SKM-1 (cell line): Measurements from ENCODE around the gene NR2F6.

Experiments
- DNase-seq: peaks from one replicate; lab custom pipeline; 2025; ENCODE audit not compliant: unreplicated experiment; lab: John Stamatoyannopoulos, UW

Gene NR2F6

DNA sequence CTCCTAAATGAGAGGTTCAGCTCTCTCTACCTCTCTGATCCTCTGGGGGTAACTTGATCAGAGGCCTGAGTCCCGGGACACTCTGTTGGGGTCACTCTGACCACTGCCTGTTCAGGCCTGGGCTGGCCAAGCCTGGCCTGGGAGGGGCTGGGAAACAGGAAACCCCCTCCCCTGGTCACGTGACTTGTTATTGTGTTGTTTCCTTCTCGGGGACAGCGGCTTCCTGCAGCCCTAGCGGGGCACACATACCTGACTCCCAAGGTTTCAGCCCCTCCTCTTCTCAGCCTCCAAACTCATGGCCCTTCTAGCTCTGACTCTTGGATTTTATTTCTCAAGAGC lies 18.9 kb upstream of the NR2F6 start, which contains the start of gene USHBP1:
TSS of gene USHBP1 (minus strand) at position 105 of the 339 bp plus-strand sequence. CDS start 446 bp downstream, outside the sequence.
- DNase-seq, result no peak

DNA sequence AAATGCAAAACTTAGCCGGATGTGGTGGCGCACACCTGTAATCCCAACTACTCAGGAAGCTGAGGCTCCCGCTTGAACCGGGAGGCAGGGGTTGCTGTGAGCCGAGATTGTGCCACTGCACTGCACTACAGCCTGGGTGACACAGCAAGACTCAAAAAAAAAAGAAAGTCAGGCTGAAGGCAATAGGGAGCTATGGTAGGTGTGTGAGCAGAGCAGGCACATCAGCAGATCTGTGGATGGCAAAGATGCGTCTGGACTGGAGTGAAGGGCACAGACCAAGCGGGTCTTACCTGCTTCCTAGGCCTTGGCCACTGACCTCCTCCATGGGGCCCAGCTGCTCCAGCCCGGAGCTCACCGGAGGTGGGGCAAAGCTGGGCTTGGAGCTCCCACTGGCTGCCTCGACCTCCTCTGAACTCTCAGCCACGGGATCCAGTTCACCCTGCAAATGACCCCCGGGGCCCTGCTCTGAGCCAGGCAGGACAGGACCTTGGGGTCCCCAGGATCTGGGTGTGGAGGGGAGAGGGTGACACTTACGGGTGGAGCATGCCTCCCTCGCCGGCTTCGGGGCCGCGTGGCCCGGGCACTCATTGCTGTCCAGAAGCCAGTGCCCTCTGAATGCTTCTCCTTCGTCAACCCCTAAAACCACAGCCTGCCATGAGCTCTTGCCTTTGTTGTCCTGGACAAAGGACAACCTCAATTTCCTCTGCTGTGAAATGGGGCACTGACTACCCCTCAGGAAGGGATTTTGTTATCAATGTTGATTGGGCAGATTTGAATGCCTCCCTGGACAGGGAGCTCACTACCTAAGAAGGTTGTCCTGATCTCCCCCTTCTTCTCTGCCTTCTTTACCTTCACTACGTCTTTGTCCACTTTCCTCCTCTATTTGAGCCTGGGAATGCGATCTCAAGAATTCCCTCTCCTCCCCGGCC lies 18.3 kb upstream of the NR2F6 start:
- DNase-seq, result no peak

DNA sequence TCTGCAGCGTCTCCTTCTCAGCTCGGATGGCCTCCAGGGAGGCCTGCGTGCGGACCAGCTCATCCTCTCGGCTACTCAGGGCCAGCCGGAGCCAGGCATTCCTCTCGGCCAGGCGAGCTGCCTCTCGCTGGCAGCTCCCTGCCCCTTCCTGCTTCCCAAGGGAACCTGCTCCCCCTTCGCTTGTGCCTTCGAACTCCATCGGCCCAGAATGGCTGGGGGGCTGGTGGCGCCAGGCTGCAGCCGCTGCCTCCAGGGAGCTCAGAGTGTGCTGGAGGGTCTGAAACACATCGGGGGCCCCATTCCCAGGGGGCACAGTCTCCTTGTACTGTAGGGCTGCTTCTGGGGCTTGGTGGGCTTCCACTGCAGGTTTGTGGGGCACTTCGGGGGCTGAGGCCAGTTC lies 16.8 kb upstream of the NR2F6 start:
- no peak for DNase-seq

DNA sequence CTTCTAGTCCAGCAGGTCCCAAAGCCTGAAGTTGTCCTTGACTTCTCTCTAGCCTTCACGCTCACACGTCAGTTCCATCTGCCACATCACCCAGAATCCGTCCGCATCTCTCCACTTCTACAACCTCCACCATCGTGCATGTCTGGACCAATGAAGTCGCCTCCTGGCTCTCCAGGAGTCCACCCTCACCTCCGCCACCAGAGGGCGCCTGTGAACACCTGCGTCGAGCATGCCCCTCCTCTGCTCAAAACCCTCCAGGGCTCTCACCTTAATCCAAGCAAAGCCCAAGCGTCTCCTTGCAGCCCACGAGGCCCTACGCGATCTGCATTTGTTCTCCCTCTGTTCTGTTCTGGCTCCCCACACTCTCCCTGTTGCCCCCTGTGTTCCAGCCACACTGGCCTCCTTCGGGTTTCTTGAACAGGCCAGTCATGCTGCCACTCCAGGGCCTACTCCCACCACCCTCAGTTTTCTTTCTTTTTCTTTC lies 15.2 kb upstream of the NR2F6 start:
- peak; percentile 84 for DNase-seq

DNA sequence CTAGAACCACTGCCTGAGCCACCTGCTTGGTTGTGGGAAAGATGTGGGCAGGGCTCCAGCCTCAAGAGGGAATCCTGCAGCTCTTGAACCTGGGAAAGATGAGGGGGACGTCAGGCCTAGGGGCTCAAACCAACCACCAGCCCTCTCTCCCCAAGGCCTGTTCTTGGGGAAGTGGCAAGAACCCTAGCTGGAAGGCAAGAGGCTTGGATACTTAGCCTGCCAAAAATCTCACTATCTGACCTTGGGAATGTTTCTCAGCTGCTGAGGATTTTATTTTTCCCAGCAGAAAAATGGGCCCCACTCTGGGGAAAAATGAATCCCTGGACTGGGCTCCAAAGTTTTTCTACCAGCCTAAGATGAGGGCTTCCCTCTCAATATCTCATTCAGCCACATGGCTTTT lies 14.2 kb upstream of the NR2F6 start:
- DNase-seq, result no peak

DNA sequence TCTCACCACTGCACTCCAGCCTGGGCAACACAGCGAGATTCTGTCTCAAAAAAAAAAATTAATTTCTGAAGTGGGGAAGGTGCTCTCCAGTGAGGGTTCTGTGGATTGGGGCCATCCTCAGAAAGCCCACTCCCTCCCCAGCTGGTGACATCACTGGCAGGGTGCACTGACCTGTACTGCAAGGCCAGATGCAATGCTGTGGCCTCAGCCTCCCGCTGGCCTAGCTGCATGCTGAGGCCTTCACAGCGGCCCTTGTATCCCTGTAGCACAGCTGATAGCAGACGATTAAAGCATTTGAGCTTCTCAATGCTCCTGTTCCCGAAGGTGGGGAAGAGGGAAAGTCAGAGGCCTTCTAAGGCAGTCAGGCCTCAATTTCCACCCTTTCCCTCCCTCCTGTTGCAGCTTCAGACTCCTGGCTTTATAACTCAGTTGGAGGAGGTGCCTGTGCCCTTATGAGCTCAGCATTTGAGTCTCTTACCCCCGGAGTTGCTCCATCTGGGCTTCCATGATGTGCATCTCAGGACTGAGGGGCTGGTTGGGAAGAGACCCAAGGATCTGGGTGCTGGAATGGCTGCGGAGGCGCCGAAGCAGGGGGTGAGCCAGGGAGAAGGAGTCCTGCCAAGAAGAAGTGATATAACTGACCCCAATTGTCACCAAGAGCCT lies 13.5 kb upstream of the NR2F6 start:
- DNase-seq, result no peak

DNA sequence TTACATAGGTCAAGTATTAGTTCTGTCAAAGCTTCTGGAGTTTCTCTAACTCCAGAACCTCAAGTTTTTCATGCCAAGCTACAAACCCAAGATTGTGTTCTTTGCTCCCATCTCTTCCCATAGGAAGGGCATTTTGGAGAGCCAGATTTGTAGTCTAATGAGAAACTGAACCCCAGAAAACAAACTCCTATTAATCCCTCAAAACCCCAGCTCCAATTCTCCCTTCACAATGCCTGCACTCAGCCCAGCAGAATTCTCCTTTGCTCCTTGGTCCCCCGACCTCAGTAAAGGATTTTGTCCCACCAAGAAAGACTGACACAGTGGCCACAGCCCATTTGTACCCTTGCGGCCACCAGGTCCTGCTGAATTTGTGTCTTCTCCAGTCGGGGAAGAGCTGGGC lies 10.4 kb upstream of the NR2F6 start:
- no peak for DNase-seq

DNA sequence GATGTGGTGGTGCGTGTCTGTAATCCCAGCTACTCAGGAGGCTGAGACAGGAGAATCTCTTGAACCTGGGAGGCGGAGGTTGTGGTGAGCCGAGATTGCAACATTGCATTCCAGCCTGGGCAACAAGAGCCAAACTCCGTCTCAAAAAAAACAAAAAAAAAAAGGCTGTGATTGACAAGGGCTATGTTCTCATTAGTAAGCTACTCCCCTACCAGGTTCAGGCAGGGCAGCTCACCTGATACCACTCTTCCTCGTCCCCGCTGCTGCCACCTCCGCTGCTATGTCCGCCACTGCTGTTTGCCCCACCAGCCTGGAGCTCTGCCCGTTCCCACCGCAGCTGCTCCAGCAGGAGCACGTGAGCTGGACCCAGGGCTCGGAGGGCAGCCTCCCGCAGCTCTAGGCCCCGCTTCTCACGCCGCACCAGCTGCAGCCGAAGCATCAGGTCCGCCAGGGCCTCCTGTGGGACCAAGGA lies 9.5 kb upstream of the NR2F6 start:
- DNase-seq, result no peak

DNA sequence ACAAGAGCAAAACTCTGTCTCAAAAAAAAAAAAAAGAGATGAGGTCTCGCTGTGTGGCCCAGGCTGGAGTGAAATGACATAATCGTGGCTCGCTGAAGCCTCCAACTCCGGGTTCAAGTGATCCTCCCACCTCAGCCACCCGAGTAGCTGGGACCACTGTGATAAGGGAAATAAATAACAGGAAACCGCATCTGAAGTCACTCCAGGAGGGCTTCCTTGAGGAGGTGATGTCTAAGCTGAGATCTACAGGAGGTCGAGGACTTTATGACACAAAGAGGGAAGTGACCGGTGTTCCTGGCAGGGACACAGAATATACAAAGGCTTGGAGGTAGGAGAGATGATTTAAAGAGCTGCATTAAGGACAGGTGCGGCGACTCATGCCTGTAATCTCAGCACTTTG lies 8.9 kb upstream of the NR2F6 start:
- no peak for DNase-seq

DNA sequence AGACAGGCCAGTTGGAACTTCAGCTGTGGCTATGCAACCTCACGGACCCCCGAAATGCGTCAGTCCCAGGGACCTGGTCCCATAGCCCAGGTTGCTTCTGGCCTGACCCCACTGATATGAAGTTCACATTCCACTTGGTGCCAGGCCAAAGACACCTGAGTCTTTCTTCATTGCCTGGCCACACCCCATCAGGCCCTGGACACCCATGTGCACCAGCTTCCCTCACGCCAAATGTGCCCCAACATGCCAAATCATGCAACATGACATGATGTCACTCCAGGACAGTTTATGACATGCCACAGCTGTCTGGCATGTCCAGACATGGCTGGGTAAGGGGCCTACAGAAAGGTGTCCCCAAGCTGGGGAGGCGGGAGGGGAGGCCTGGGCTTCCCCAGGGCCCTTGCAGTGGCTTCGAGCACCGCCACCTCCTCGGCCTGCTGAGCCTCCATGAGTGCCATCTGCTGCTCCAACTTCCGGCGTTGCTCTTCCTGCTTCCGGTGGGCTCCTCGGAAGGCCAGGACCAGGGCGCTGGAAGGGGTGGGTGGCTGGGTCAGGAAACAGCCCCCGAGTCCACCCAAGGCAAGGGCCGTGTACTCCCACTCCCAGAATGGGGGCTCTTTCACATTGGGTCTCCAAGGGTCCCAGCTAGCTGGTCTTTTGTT lies 4.3 kb upstream of the NR2F6 start:
- no peak for DNase-seq

DNA sequence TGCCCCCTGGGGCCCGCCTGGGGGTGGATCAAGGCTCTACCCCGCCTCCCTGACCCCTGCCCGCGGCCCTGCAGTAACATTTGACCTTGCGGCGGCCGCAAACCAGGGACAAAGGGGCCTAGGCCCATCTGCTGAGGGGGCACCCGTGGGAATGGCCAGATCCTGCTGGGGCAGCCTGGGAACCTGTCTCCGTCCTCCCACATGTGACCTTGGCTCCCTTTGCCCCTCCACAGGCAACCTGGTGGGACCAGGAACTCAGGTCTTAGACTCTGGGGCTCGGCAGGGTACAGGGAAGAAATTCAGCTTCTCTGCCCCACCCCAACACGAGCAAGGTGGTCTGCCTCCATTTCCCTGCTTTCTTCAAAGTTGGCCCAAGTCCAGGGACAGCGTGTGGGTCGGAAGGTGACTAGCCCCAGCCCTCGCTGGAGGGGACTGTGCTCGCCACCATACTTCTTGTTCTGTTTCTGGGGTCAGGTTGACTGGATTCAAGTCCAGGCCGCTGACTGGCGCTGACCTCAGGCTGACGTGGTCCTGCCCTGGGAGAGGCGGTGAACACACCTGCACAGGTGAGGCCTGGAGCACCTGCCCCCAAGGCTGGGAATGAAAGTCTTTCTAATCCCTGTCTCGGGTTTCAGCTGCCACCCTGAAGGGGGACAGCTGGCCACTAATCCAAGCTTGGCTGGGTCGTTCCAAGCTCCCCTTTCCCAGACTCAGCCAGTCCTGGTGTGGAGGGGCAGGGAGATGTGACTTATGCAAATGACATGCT lies 2.5 kb upstream of the NR2F6 start:
- no peak for DNase-seq

DNA sequence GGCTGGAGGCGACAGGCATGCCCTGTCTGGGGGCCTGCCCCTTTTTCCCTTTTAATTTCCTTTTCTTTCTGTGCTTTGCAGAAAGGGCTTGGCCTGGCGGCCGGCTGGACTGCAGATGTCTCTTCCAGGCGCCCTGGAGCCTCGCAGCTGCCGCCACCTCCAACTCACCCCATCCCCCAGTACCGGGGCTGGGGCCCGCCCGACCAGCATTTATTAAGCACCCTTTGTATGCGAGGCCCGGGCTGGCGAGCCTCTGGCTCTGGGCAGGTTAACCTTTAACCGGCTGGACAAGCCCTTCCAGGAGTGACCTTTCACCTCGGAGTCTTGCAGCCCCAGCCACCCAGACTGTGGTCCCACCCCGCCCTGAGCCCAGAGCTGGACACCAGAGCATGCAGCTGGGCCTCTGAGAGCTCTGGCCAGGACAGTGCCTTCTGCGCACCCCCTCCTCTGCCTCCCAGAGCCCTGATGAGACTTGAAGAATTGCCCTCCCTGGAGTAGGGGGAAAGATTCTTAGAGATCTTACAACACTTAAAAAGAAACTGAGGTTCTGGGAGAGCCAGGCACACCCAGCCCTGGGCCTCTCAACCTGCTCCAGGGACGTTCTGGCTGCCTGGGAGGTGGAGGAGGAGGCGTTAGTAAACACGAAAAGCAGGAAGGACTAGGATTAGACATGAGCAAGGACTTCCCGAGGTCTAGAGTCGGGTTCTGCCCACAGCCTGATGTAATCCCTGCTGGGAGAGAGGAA lies 1.1 kb upstream of the NR2F6 start:
- DNase-seq, result no peak

DNA sequence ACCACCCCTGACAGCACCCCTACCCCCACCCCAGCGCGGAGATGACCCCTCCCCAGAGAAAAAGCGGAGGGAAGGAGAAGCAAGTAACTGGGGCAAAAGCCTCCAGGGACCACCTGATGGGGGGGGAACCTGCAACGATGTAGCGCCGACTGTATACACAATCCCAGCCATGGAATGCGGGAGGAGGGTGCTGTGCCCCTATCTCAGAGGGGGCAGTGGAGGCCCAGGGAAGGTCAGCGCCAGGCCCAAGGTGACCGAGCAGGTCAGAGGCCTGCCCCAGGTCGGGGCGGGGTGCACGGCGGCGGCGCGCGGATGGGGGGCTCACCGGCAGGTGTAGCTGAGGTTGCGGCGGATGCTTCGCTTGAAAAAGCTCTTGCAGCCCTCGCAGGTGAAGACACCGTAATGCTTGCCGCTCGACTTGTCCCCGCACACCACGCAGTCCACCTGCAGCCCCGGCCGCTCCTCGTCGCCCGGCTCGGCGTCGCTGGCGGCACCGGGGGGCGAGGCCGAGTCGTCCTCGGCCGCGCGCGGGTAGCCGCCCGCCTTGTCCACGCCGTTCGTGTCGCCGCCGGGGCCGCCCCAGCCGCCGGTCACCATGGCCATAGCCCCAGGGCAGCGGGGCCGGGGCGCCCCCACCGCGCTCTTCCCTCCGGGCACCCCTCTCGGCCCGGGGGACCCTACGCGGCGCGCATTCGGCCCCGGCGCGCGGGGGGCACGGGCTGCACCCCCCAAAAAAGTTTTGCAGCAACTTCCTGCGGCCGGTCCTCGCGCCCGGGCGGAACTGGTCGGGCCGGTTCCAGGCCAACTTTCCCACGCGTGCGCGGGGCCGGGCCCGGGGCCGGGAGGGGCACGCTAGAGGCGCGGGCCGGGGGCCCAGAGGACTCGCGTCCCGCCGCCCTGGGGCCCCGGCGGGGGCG lies 843 bp downstream of the NR2F6 start:
- no peak for DNase-seq

DNA sequence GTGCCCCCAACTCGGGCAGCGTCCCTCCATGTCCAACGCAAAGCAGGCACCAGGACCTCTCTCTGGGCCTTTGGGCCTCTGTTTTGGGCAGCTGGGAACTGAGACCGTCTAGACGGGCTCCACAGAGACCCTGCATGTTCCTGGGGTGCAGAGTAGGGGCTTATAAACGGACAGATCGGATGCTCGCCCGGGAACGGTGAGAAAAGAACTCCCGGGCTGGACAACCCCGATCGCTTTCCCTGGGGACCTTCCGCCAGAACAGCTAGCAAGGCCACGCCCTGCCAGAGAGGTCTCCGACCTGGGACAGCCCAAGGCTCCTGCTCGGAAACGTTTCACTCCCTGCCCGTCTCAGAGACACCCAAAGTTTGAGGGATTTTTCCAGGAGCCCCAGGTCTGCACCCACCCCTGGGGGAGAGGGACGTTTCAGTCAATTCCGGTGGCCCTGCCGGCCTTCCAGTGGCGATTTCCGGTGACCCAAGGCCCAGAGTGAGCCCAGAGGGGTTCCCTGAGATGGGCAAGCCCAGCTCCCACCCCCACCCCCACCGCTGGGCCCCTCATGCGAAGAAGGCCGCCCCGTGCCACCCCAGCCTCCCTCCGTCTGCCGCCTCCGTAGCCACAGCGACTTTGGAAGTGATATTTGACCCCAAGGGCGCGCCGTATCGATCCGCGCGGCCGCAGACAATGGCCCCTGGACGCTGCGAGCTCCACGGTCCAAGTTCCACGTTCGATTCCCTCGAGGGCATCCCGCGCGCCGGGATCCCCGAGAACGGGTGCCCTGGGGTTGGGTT lies 1.7 kb downstream of the NR2F6 start:
- DNase-seq, result no peak

DNA sequence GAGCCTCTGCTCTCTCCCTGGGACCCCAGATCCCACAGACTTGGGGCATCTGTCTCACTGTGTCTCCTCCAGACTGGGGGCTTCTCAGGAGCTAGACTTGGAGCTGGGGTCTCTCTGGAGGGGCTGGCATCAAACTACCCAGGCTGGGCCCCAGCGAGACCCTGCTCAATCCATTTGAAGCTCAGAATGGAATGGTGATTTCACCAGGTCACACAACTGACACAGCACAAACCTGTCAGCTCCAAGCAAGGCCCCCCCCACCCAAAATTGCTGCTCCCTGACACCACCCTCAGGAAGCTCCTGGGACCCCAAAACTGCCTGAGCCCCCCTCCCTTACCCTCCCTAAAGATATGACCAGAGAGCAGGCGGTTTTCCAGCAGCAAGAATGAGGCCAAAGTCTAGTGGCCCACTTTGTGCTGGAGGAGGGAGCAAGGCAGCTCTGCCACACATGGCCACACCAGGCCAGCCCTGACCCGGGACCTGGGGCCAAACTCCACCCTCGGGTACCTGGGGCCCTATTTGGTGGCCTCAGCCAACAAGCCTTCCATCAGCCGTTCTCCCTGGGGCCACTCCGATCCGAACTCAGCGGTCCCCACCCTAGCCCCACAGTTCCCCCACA lies 2.4 kb downstream of the NR2F6 start:
- DNase-seq, result no peak

DNA sequence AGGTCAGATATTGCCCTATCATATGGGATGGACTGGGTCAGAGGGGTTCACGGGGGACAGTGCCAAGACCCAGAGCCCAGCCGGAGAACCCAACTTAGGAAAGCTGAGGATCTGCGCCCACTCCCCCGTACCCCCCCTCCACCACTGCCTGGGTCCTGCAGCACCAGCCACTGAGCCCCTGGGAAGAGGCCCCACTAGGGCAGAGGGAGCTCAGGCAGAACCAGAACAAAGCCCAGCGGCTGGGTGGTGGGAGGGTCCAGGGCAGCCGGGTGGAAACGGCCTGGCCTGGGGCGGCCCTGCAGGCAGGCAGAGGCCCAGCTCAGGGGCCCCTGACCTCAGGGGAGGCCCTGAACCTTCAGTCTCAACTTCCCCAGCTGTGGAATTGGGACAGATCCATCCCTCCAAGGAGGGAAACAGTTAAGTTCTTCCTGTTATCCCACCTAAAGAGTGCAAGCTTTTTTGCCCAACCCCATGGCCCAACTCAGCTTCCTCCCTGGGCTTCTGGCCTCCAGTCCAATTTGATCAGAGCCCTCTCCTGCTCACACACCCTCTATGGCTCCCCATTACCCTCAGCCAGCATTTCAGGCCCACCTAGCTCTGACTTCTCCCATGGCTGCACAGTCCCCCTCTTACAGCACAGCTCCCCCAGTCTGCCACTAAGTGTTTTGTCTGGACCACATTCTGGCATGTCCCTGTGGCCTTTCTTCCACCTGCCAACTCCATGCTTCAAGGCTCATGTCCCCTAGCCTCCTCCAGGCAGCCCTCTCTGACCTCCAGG lies 3.1 kb downstream of the NR2F6 start:
- DNase-seq, result no peak

DNA sequence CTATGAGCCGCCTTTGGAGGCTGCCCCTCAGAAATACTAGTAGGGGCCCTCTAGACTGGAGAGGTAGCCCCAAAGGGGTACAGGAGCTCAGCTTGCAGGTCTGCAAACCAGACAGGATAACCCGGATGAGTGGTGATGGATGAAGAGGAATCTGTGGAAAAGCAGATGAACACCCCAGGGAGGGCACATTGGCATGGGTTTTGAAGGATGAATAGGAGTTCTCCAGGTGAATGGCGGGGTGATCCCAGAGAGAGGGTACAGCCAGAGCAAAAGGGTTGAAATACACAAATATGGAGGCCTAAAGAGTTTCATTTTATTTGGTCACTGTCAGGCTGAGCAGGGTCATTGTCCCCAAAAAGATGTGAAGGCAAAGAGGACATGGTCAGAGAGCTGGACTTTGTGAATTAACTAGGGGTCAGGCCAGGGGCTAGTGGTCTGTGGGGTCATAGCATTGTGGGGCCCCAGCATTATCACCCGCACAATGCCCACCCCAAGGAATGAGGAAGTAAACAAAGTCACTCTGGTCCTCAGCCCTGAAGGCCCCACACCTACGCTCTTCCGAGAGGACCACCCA lies 4.8 kb downstream of the NR2F6 start:
- no peak for DNase-seq
